GM12865 (cell line): ENCODE results near the gene NTNG1.

Experiments
- DNase-seq: peaks from one replicate; pipeline ENCODE4 v3.0.0; 2010; ENCODE audit warnings: low read depth
- H3K4me3 ChIP-seq: 2 replicates; pipeline ENCODE4 v1.5.1; 2011; ENCODE audit warnings: mild to moderate bottlenecking, low read depth, low read length, control low read depth
- TF ChIP-seq, protein P1 (sequence below): IDR thresholded peaks from 2 replicates; pipeline ENCODE4 v1.5.1; 2011; ENCODE audit warnings: low read length, control low read depth, low read depth, inconsistent platforms; ENCODE audit not compliant: insufficient read depth; ENCODE audit errors: missing control alignments

The NTNG1 gene

DNA sequence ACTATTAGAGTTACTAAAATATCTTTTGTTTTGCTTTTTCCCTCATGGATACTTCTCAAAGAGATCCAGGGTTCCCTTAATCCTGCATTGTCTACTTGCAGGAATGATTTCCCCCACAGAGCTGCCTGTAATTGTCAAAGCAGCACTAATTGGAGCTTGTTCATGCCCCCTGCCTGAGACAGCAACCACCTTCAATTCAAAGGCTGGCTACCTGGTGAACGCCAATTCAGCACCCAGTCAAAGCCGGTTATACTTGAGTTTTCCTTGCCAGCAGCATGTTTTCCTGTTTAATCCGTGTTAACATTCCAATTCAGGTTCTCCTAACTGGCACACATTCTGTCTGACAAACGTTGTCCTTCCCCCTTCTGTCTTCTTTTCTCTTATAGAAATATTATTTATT lies 382.9 kb downstream of the NTNG1 start:
- DNase-seq, result no peak
- H3K4me3 ChIP-seq, result no peak overlapping the region
- TF ChIP-seq, protein P1, sequence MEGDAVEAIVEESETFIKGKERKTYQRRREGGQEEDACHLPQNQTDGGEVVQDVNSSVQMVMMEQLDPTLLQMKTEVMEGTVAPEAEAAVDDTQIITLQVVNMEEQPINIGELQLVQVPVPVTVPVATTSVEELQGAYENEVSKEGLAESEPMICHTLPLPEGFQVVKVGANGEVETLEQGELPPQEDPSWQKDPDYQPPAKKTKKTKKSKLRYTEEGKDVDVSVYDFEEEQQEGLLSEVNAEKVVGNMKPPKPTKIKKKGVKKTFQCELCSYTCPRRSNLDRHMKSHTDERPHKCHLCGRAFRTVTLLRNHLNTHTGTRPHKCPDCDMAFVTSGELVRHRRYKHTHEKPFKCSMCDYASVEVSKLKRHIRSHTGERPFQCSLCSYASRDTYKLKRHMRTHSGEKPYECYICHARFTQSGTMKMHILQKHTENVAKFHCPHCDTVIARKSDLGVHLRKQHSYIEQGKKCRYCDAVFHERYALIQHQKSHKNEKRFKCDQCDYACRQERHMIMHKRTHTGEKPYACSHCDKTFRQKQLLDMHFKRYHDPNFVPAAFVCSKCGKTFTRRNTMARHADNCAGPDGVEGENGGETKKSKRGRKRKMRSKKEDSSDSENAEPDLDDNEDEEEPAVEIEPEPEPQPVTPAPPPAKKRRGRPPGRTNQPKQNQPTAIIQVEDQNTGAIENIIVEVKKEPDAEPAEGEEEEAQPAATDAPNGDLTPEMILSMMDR, result no peak

- no peak overlapping the region for H3K4me3 ChIP-seq
- no peak for DNase-seq
- TF ChIP-seq, protein P1, result no peak
These were observed 383.5 kb downstream of the NTNG1 start for GRCh38 chr1:107524301-107524700.

- TF ChIP-seq, protein P1, result no peak
- no peak overlapping the region for H3K4me3 ChIP-seq
- DNase-seq, result no peak
These were observed 384.3 kb downstream of the NTNG1 start for GRCh38 chr1:107525145-107525544.

- TF ChIP-seq, protein P1, result no peak
- no peak for DNase-seq
- H3K4me3 ChIP-seq, result no peak overlapping the region
These were observed 385.1 kb downstream of the NTNG1 start for GRCh38 chr1:107525961-107526360.

DNA sequence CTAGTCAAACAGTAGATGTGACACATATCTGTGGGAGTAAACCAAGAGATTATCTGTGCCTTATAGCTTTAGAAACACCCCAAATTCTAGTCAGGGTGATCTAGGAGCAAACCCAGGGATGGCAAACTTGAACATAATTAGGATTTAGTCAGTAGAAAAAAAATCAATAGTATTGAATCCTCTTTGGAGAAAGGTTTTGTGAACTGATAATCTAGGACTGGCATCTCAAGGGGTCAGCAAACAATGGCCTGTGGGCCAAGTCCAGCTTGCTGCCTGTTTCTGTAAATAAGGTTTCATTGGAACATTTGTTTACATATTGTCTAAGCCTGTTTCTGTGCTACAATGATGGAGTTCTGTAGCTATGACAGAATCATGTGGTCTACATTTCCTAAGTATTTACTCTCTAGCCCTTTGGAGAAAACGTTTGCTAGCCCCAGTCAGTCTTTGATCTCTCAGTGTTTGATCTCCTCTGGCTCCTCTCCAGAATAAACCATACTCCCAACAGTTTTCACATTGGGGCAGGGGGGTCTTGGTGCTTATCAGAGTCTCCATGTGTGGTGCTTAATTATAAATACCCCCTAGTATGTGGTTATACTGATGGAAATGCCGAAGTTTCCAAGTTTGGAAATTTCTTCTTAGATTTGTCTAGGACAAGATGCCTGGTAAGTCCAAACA lies 385.8 kb downstream of the NTNG1 start:
- H3K4me3 ChIP-seq, result no peak overlapping the region
- no peak for DNase-seq
- TF ChIP-seq, protein P1, result no peak

DNA sequence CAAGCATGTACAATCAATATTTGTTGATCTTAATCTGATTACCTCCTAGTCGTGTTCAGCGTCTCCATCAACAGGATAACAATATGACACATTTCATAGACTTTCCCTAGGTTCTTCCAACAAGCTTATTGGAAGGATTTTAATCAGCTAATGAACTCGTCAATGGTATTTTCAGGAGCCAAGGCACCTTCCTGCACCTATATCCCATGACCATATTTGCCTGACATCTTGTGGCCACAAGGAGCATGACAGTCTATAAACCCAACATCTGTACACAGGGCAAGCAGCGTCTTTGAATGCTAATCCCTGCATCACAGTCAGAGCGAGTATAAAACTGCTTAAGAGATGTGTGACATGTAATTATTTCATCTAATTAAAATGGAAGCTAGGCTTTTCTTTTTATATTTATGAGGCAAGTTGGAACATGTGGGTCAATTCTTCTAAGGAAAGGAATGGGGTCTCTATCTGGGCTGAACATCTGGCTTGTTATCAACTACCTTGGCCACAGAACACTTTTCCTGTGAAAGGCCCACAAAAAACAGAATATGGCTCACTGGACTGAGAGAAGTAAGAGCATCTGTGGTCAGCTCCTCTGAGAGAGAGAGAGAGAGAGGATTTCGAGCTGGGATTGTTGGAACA lies 388.8 kb downstream of the NTNG1 start:
- TF ChIP-seq, protein P1, result peak; percentile 86
- peak; percentile 72 for DNase-seq
- no peak overlapping the region for H3K4me3 ChIP-seq
